MM.1S (cell line): ENCODE data around the gene SLAMF7.

Experiments used
- DNase-seq: peaks from one replicate; pipeline ENCODE4 v3.0.0-alpha.2; 2015
- H2AFZ ChIP-seq: fragments of 300-600 bp; sonication (generic); 2 replicates; pipeline ENCODE4 v1.6.0; 2016; ENCODE audit warnings: antibody characterized with exemption, low read length
- H3F3A ChIP-seq: fragments of 300-600 bp; sonication (generic); 2 replicates; pipeline ENCODE4 v1.6.1; 2016; ENCODE audit warnings: mild to moderate bottlenecking, antibody characterized with exemption, low read length, moderate library complexity, mixed read lengths; ENCODE audit not compliant: insufficient read depth
- H3K27ac ChIP-seq: fragments of 300-600 bp; sonication (generic); 2 replicates; pipeline ENCODE4 v1.5.1; 2016; ENCODE audit warnings: mild to moderate bottlenecking, low read length
- H3K27me3 ChIP-seq: fragments of 300-600 bp; sonication (generic); replicated peaks from 2 replicates; pipeline ENCODE4 v1.6.0; 2016; ENCODE audit warnings: low read length; ENCODE audit not compliant: insufficient read depth
- H3K36me3 ChIP-seq: fragments of 300-600 bp; sonication (generic); replicated peaks from 2 replicates; pipeline ENCODE4 v1.6.1; 2016; ENCODE audit warnings: mild to moderate bottlenecking, low read length, mixed read lengths; ENCODE audit not compliant: insufficient read depth
- H3K4me1 ChIP-seq: fragments of 300-600 bp; sonication (generic); 2 replicates; pipeline ENCODE4 v1.6.1; 2016; ENCODE audit warnings: low read length, mixed read lengths
- H3K4me2 ChIP-seq: fragments of 300-600 bp; sonication (generic); 2 replicates; pipeline ENCODE4 v1.6.0; 2016; ENCODE audit warnings: low read depth, low read length
- H3K4me3 ChIP-seq: fragments of 300-600 bp; sonication (generic); 2 replicates; pipeline ENCODE4 v1.5.1; 2016; ENCODE audit warnings: low read length, mixed read lengths
- H3K79me2 ChIP-seq: fragments of 300-600 bp; sonication (generic); 2 replicates; pipeline ENCODE4 v1.6.1; 2016; ENCODE audit warnings: mixed run types, low read length, mixed read lengths
- H3K9ac ChIP-seq: fragments of 300-600 bp; sonication (generic); 2 replicates; pipeline ENCODE4 v1.6.1; 2016; ENCODE audit warnings: low read length, mixed read lengths
- H3K9me2 ChIP-seq: fragments of 300-600 bp; sonication (generic); replicated peaks from 2 replicates; pipeline ENCODE4 v1.6.1; 2016; ENCODE audit warnings: mild to moderate bottlenecking, low read length, mixed read lengths; ENCODE audit not compliant: insufficient read depth
- H3K9me3 ChIP-seq: fragments of 300-600 bp; sonication (generic); replicated peaks from 2 replicates; pipeline ENCODE4 v1.6.1; 2016; ENCODE audit warnings: mild to moderate bottlenecking, low read length, mixed read lengths; ENCODE audit not compliant: insufficient read depth
- H4K20me1 ChIP-seq: fragments of 300-600 bp; sonication (generic); 2 replicates; pipeline ENCODE4 v1.6.1; 2016; ENCODE audit warnings: mild to moderate bottlenecking, low read length, moderate library complexity, mixed read lengths; ENCODE audit not compliant: insufficient read depth
- CTCF ChIP-seq: fragments of 300-600 bp; sonication (generic); IDR thresholded peaks from 2 replicates; pipeline ENCODE4 v1.5.1; 2016; ENCODE audit warnings: antibody characterized with exemption, low read length, mixed read lengths
- EZH2 ChIP-seq: fragments of 300-600 bp; sonication (generic); optimal IDR thresholded peaks from 2 replicates; pipeline ENCODE3; 2017; ENCODE audit warnings: low read depth, mild to moderate bottlenecking, antibody characterized with exemption, low read length, mixed read lengths
- EZH2phosphoT487 ChIP-seq: fragments of 300-600 bp; sonication (generic); IDR thresholded peaks from 2 replicates; pipeline ENCODE4 v1.6.1; 2018; ENCODE audit warnings: antibody characterized with exemption, low read length

The SLAMF7 gene

GRCh38 chr1:160755911-160756848, 17.1 kb downstream of the SLAMF7 start:
- H3K4me3 ChIP-seq, result no peak overlapping the region
- H3K27me3 ChIP-seq, result no peaks in the 10 kb centered on the region
- no peaks in the 10 kb centered on the region for H3K4me1 ChIP-seq
- H3K4me2 ChIP-seq, result no peak overlapping the region
- peaks cover 52% of the 10 kb centered on the region for H3F3A ChIP-seq
- H3K9ac ChIP-seq, result no peak overlapping the region
- H4K20me1 ChIP-seq, result 0 out of 2 replicates have a peak, but pooled peaks cover 6% of the 10 kb centered on the region
- TF ChIP-seq EZH2phosphoT487, result no peak
- no peaks in the 10 kb centered on the region for H3K9me3 ChIP-seq
- peaks cover 4% of the 10 kb centered on the region for H3K79me2 ChIP-seq
- no peak overlapping the region for H2AFZ ChIP-seq
- no peak for DNase-seq
- H3K27ac ChIP-seq, result no peak overlapping the region; the same call in 1 of the 2 replicates
- H3K9me2 ChIP-seq, result no peaks in the 10 kb centered on the region
- H3K36me3 ChIP-seq, result peaks cover 19% of the 10 kb centered on the region

GRCh38 chr1:160756849-160757201, 17.8 kb downstream of the SLAMF7 start:
- H4K20me1 ChIP-seq, result 0 out of 2 replicates have a peak, but pooled peaks cover 6% of the 10 kb centered on the region
- peaks cover 16% of the 10 kb centered on the region for H3K36me3 ChIP-seq
- no peak overlapping the region for H2AFZ ChIP-seq
- no peak overlapping the region for H3K27ac ChIP-seq
- no peak overlapping the region for H3K4me3 ChIP-seq
- H3K27me3 ChIP-seq, result no peaks in the 10 kb centered on the region
- no peak overlapping the region for H3K4me2 ChIP-seq
- TF ChIP-seq EZH2 (no peak), CTCF (no peak), EZH2phosphoT487 (no peak)
- H3K4me1 ChIP-seq, result no peaks in the 10 kb centered on the region
- no peak overlapping the region for H3K9ac ChIP-seq
- no peak for DNase-seq
- H3F3A ChIP-seq, result peaks cover 52% of the 10 kb centered on the region
- no peaks in the 10 kb centered on the region for H3K9me3 ChIP-seq
- no peaks in the 10 kb centered on the region for H3K79me2 ChIP-seq
- no peaks in the 10 kb centered on the region for H3K9me2 ChIP-seq

GRCh38 chr1:160758521-160758920, 19.5 kb downstream of the SLAMF7 start:
- no peak overlapping the region for H3K9ac ChIP-seq
- 0 out of 2 replicates have a peak, but pooled peaks cover 6% of the 10 kb centered on the region for H4K20me1 ChIP-seq
- no peaks in the 10 kb centered on the region for H3K79me2 ChIP-seq
- peaks cover 35% of the 10 kb centered on the region for H3F3A ChIP-seq
- H3K27ac ChIP-seq, result no peak overlapping the region
- H3K9me3 ChIP-seq, result no peaks in the 10 kb centered on the region
- no peaks in the 10 kb centered on the region for H3K27me3 ChIP-seq
- no peak for DNase-seq
- no peaks in the 10 kb centered on the region for H3K9me2 ChIP-seq
- no peaks in the 10 kb centered on the region for H3K4me1 ChIP-seq
- no peak overlapping the region for H3K4me2 ChIP-seq
- TF ChIP-seq CTCF (no peak), EZH2 (no peak), EZH2phosphoT487 (no peak)
- no peak overlapping the region for H3K4me3 ChIP-seq
- no peak overlapping the region for H2AFZ ChIP-seq
- H3K36me3 ChIP-seq, result no peaks in the 10 kb centered on the region

GRCh38 chr1:160759740-160760139, 20.7 kb downstream of the SLAMF7 start:
- Histone ChIP-seq H2AFZ (no peak overlapping the region), H3K79me2 (no peaks in the 10 kb centered on the region), H3K36me3 (no peaks in the 10 kb centered on the region), H3K27me3 (no peaks in the 10 kb centered on the region), H3K27ac (no peak overlapping the region), H3K9me2 (no peaks in the 10 kb centered on the region), H3K4me3 (no peak overlapping the region), H3K4me2 (no peak overlapping the region), H3K9me3 (no peaks in the 10 kb centered on the region), H3K4me1 (no peaks in the 10 kb centered on the region), H3K9ac (no peak overlapping the region), H4K20me1 (0 out of 2 replicates have a peak, but pooled peaks cover 6% of the 10 kb centered on the region), H3F3A (peaks cover 25% of the 10 kb centered on the region)
- no peak for DNase-seq
- TF ChIP-seq EZH2phosphoT487, result no peak
